Keratinocyte (primary cell): Measurements from ENCODE around the gene MINK1. TPM values are rescaled to one million over a fixed set of nuclear protein-coding genes. Genes with fewer than 3 reads are reported as not detected.

Experiments
- DNase-seq: peaks from one replicate; pipeline ENCODE4 v3.0.0-alpha.2; 2011; ENCODE audit warnings: low read depth, missing footprints, low spot score
- FAIRE-seq: peaks from 2 replicates; lab custom pipeline; 2011; peaks lifted over from hg19 to GRCh38; lab: Jason Lieb, UNC
- H2AFZ ChIP-seq: 2 replicates; pipeline ENCODE4 v1.6.0; 2012; ENCODE audit warnings: low read length, control low read depth, inconsistent platforms; ENCODE audit not compliant: control insufficient read depth
- H3K27ac ChIP-seq: 2 replicates; pipeline ENCODE4 v1.5.1; 2011; ENCODE audit warnings: low read length; ENCODE audit not compliant: control insufficient read depth, insufficient read depth
- H3K27me3 ChIP-seq: 3 replicates; pipeline ENCODE4 v1.6.0; 2011; ENCODE audit warnings: low read length; ENCODE audit not compliant: control insufficient read depth, insufficient read depth; ENCODE audit errors: extremely low read depth
- H3K36me3 ChIP-seq, 2 experiments: 2 replicates in 1 of 2; 3 replicates in 1 of 2; pipeline ENCODE4 v1.5.1; 2011; ENCODE audit warnings: low read length in 2 of 2, mild to moderate bottlenecking in 1 of 2; ENCODE audit not compliant: control insufficient read depth in 2 of 2, insufficient read depth in 2 of 2; ENCODE audit errors: extremely low read depth in 1 of 2
- H3K4me1 ChIP-seq: 3 replicates; pipeline ENCODE4 v1.5.1; 2011; ENCODE audit warnings: low read length; ENCODE audit not compliant: control insufficient read depth, insufficient read depth; ENCODE audit errors: extremely low read depth
- H3K4me2 ChIP-seq: 3 replicates; pipeline ENCODE4 v1.6.0; 2011; ENCODE audit warnings: low read depth, low read length; ENCODE audit not compliant: control insufficient read depth, insufficient read depth; ENCODE audit errors: extremely low read depth
- H3K4me3 ChIP-seq, 3 experiments: fragments of 200-600 bp in 1 of 3; sonication (generic) in 1 of 3; 2 replicates in 2 of 3; 3 replicates in 1 of 3; pipeline ENCODE4 v1.5.1; 2011 to 2016; ENCODE audit warnings: low read length in 3 of 3, mild to moderate bottlenecking in 3 of 3, control low read depth in 2 of 3, inconsistent platforms in 1 of 3, low read depth in 1 of 3, mixed read lengths in 1 of 3, mixed run types in 1 of 3, moderate library complexity in 1 of 3; ENCODE audit not compliant: control insufficient read depth in 2 of 3, insufficient read depth in 2 of 3; ENCODE audit errors: extremely low read depth in 1 of 3
- H3K79me2 ChIP-seq: 2 replicates; pipeline ENCODE4 v1.6.0; 2012; ENCODE audit warnings: low read length; ENCODE audit not compliant: control insufficient read depth, insufficient read depth
- H3K9ac ChIP-seq: 3 replicates; pipeline ENCODE4 v1.6.0; 2011; ENCODE audit warnings: low read length; ENCODE audit not compliant: control insufficient read depth, insufficient read depth; ENCODE audit errors: extremely low read depth
- H3K9me1 ChIP-seq: 3 replicates; pipeline ENCODE4 v1.6.0; 2011; ENCODE audit warnings: low read length; ENCODE audit not compliant: control insufficient read depth, insufficient read depth; ENCODE audit errors: extremely low read depth
- H3K9me3 ChIP-seq: 2 replicates; pipeline ENCODE4 v1.5.1; 2012; ENCODE audit warnings: low read depth, low read length; ENCODE audit not compliant: control insufficient read depth
- H4K20me1 ChIP-seq: 3 replicates; pipeline ENCODE4 v1.6.0; 2011; ENCODE audit warnings: low read length; ENCODE audit not compliant: control insufficient read depth, insufficient read depth; ENCODE audit errors: extremely low read depth
- CTCF ChIP-seq, 3 experiments: IDR thresholded peaks in 1 of 3; conservative IDR thresholded peaks in 1 of 3; optimal IDR thresholded peaks in 1 of 3; 2 replicates in 2 of 3; 3 replicates in 1 of 3; pipeline versions ENCODE3 to v1.5.1; 2011; ENCODE audit warnings: low read length in 3 of 3, mild to moderate bottlenecking in 3 of 3, moderate library complexity in 2 of 3, control low read depth in 1 of 3, inconsistent platforms in 1 of 3; ENCODE audit not compliant: insufficient read depth in 2 of 3; ENCODE audit errors: extremely low read depth in 1 of 3
- EZH2 ChIP-seq: IDR thresholded peaks from one replicate; pipeline ENCODE4 v1.6.1; 2012; ENCODE audit warnings: inconsistent platforms, mild to moderate bottlenecking, low read length, moderate library complexity
- dilution Hi-C: fragments of 300-500 bp; cut with MboI; formaldehyde crosslinking; loops from one replicate; pipeline ENCODE4 v1.7.0; 2020; ENCODE audit warnings: low sequenced_read_pairs; ENCODE audit not compliant: extremely low pct_ligation_motif_present
- polyA plus RNA-seq, 5 experiments: library from polyadenylated mRNA; depleted of rRNA in 3 of 5; stranded (reverse) in 3 of 5; stranded (forward) in 1 of 5; unstranded in 1 of 5; fragments of >200 nt; gene quantifications; 1 replicate in 1 of 5; 2 replicates in 3 of 5; 3 replicates in 1 of 5; pipeline versions ENCODE4 v1.2.1 to v1.2.3, GENCODE V29; 2011 to 2012; ENCODE audit warnings: missing spikeins in 2 of 5, low read depth in 1 of 5, low replicate concordance in 1 of 5

MINK1 gene
- polyA plus RNA-seq, 1 donor (not counting 4 experiments of a cell fraction or from before 2014, with no cell fraction given): 82.8 TPM

- H3K27ac ChIP-seq: peak overlapping the region; percentile 96
- dilution Hi-C loops: no loop called here
- H3K9me3 ChIP-seq: no peaks in the 10 kb centered on the region
- DNase-seq: no peak
- peaks cover 83% of the 10 kb centered on the region for H3K4me1 ChIP-seq
- no peak overlapping the region for H3K4me3 ChIP-seq
- H3K36me3 ChIP-seq: peaks cover 1 to 9% of the 10 kb centered on the region in 2 experiments
- H3K79me2 ChIP-seq: peaks cover 43% of the 10 kb centered on the region
- H3K27me3 ChIP-seq: no peaks in the 10 kb centered on the region
- H3K9me1 ChIP-seq: peaks cover 2% of the 10 kb centered on the region
- FAIRE-seq: peak; percentile 95
- peak overlapping the region; percentile 60 for H3K4me2 ChIP-seq
- TF ChIP-seq EZH2: no peak
- TF ChIP-seq CTCF (optimal IDR thresholded peaks at IDR 0.05 in 1 of 3, IDR thresholded peaks at IDR 0.05 in 1 of 3, conservative IDR thresholded peaks at IDR 0.05 in 1 of 3; ENCODE audit: extremely low read depth in 1 of 3, insufficient read depth in 2 of 3, low read length in 3 of 3): no peak
- H2AFZ ChIP-seq: no peak overlapping the region
- peak overlapping the region; percentile 62 for H3K9ac ChIP-seq
- H4K20me1 ChIP-seq: no peaks in the 10 kb centered on the region
Measured at GRCh38 chr17:4853208-4853671, 20.1 kb downstream of the MINK1 start.

GRCh38 chr17:4854111-4854681 lies 21.1 kb downstream of the MINK1 start:
- Histone ChIP-seq H3K36me3 (peaks cover 1 to 9% of the 10 kb centered on the region in 2 experiments), H3K79me2 (peaks cover 44% of the 10 kb centered on the region), H3K27ac (peak overlapping the region; percentile 96), H4K20me1 (no peaks in the 10 kb centered on the region), H3K9me3 (no peaks in the 10 kb centered on the region), H3K4me2 (peak overlapping the region; percentile 60), H2AFZ (no peak overlapping the region), H3K9ac (peak overlapping the region; percentile 76), H3K9me1 (peaks cover 2% of the 10 kb centered on the region), H3K4me1 (peaks cover 84% of the 10 kb centered on the region), H3K27me3 (no peaks in the 10 kb centered on the region), H3K4me3 (peak overlapping the region in 2 of 3 experiments; percentile 2 to 47)
- DNase-seq (peak; percentile 98), FAIRE-seq (peak; percentile 99)
- TF ChIP-seq CTCF (optimal IDR thresholded peaks at IDR 0.05 in 1 of 3, IDR thresholded peaks at IDR 0.05 in 1 of 3, conservative IDR thresholded peaks at IDR 0.05 in 1 of 3; ENCODE audit: extremely low read depth in 1 of 3, insufficient read depth in 2 of 3, low read length in 3 of 3): no peak
- dilution Hi-C loops: no loop called here
